Daoy (cell line): ENCODE data around the gene ITGBL1. TPM values are rescaled to one million over a fixed set of nuclear protein-coding genes. Genes with fewer than 3 reads are reported as not detected.

Experiments
- DNase-seq: peaks from one replicate; pipeline ENCODE4 v3.0.0-alpha.2; 2015; ENCODE audit warnings: low read depth
- total RNA-seq: library from RNA; depleted of rRNA; stranded (reverse); fragments of >200 nt; shearing (Covaris generic); gene quantifications from 2 replicates; pipeline ENCODE4 v1.2.3, GENCODE V29; 2014; rRNA removed

Gene ITGBL1
- total RNA-seq, 1 experiment from 2014 or later, result 2.2 TPM

DNA sequence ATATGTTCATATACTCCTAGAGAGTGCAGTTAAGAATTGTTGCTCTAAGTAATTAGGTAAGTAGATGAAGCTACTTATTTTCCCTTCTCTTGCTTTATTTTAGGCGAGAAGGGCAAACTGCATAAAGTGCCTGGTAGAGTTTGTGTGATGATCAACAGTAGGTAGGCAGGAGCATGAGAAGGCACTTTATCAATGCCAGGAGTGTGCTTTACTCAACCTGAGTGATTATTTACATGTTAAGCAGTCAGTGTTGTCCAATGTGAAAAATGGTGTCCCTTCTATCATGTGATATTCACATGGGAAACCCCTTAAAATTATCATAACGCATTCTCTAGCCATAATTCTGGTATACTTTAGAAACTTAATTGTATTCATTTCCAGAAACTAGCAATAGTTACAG lies 294.0 kb downstream of the ITGBL1 start:
- DNase-seq, result no peak

- no peak for DNase-seq
These were observed 294.6 kb downstream of the ITGBL1 start for GRCh38 chr13:101747039-101747438.

DNA sequence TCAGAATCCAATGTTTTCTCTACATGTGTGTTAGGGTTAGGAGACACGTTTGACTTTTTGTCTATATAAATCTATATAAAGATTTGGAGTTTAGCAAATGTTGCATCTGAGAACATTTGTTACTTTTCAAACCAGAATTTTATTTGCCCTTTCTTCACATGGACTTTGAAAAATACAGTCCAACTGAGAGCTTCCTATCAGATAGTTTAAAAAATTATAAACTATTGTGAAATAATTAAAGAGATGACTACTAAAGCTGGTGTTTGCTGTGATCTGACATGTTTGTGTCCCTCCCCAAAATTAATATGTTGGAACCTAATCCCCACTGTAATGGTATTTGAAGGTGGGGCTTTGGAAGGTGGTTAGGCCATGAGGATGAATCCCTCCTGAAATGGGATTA lies 297.1 kb downstream of the ITGBL1 start:
- DNase-seq, result no peak

GRCh38 chr13:101751488-101751887 lies 299.0 kb downstream of the ITGBL1 start:
- DNase-seq, result peak; percentile 42

- DNase-seq, result no peak
These were observed 300.0 kb downstream of the ITGBL1 start for GRCh38 chr13:101752432-101752831.

- DNase-seq, result no peak
These were observed 302.9 kb downstream of the ITGBL1 start for GRCh38 chr13:101755228-101755887.

GRCh38 chr13:101757446-101758039 lies 305.1 kb downstream of the ITGBL1 start:
- DNase-seq, result peak; percentile 10

DNA sequence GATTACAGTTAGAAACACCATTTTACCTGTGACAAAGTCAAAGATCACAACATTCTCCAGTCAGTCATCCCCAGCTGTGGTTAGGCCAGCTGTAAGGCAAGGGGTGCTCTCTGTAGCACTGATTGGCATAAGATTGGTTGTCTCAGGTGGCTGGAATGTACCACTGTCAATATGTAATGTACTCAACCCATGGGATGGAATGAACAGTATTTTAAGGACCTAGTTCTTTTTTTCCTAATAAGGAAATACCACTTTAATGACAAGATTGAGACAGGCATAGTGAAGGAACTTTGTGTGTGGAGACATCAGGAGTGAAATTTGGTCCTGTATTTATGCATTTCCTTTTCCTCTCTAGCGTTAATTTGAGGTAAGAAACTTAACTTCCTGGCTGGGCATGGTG lies 310.7 kb downstream of the ITGBL1 start:
- no peak for DNase-seq

Other genes starting within 250 kb of the ITGBL1 start
- 0.27 TPM in 1 of 2 replicates, not detected in the other for gene NALCN, start 36.2 kb upstream of the ITGBL1 start, total RNA-seq